AG09319 (cell line): ENCODE measurements around the gene MAN2A1.

ENCODE experiments used
- DNase-seq: peaks from one replicate; pipeline ENCODE4 v3.0.0-alpha.2; 2010; ENCODE audit warnings: low read depth; ENCODE audit errors: extremely low read depth
- CTCF ChIP-seq: IDR thresholded peaks from 2 replicates; pipeline ENCODE4 v1.5.1; 2011; ENCODE audit warnings: low read depth, mild to moderate bottlenecking, inconsistent platforms, low read length, moderate library complexity

Gene MAN2A1

GRCh38 chr5:109914906-109915305 is 225.2 kb downstream of the MAN2A1 start:
- DNase-seq: no peak
- TF ChIP-seq CTCF: no peak

GRCh38 chr5:109916481-109917153 is 226.9 kb downstream of the MAN2A1 start:
- no peak for TF ChIP-seq CTCF

More at GRCh38 chr5:109916481-109917153, 226.9 kb downstream of the MAN2A1 start:
- no peak for DNase-seq
